ENCODE results near the gene BLTP3A.

DNA sequence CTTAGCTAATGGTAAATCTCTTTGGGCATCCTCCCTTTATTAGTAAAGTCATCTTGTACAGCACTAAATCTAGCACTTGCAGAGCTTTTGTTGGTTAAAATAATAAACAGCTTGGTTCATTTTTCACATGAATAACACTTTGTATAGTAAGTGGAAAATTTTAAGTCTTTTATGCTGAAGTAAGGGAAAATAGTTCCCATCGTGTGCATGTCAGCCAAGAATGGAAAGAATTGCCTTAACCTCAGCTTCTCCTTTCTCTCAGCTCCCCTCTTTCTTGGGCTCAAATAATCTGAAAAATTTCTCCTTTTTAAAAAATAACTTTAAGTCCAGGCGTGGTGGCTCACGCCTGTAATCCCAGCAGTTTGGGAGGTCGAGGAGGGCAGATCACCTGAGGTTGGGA, 18.0 kb upstream of the BLTP3A start:
- TF ChIP-seq, protein P1, sequence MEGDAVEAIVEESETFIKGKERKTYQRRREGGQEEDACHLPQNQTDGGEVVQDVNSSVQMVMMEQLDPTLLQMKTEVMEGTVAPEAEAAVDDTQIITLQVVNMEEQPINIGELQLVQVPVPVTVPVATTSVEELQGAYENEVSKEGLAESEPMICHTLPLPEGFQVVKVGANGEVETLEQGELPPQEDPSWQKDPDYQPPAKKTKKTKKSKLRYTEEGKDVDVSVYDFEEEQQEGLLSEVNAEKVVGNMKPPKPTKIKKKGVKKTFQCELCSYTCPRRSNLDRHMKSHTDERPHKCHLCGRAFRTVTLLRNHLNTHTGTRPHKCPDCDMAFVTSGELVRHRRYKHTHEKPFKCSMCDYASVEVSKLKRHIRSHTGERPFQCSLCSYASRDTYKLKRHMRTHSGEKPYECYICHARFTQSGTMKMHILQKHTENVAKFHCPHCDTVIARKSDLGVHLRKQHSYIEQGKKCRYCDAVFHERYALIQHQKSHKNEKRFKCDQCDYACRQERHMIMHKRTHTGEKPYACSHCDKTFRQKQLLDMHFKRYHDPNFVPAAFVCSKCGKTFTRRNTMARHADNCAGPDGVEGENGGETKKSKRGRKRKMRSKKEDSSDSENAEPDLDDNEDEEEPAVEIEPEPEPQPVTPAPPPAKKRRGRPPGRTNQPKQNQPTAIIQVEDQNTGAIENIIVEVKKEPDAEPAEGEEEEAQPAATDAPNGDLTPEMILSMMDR (IDR thresholded peaks at IDR 0.05; ENCODE audit: low read depth, low read length), result no peak
- no peak for TF ChIP-seq EZH2phosphoT487 (IDR thresholded peaks at IDR 0.05; ENCODE audit: low read depth)
